Dendritic cell treated with granulocyte-macrophage colony-stimulating factor and Interleukin-4, amounts not matched to agents 40 ng/mL and 50 ng/mL, for 4 days (primary cell): ENCODE data around the gene SVOP.
"Not testable (repeated sequence)": the region's sequence is repeated elsewhere in the genome, so short reads cannot be mapped to it uniquely, and the experiment has no call there.

Experiments used
- H3K27ac Mint-ChIP-seq: one replicate; pipeline ENCODE4 v1.8.0; 2022; ENCODE audit warnings: mild to moderate bottlenecking, mixed read lengths
- H3K27me3 Mint-ChIP-seq: one replicate; pipeline ENCODE4 v1.8.0; 2022; ENCODE audit warnings: mild to moderate bottlenecking, mixed read lengths
- H3K36me3 Mint-ChIP-seq: one replicate; pipeline ENCODE4 v1.8.0; 2022; ENCODE audit warnings: low read depth, mixed read lengths
- H3K4me1 Mint-ChIP-seq: one replicate; pipeline ENCODE4 v1.8.0; 2022; ENCODE audit warnings: low read depth, mixed read lengths
- H3K4me3 Mint-ChIP-seq: one replicate; pipeline ENCODE4 v1.8.0; 2022; ENCODE audit warnings: mild to moderate bottlenecking, moderate library complexity, mixed read lengths
- H3K9me3 Mint-ChIP-seq: one replicate; pipeline ENCODE4 v1.8.0; 2022; ENCODE audit warnings: mixed read lengths
- intact Hi-C: fragments of 100-400 bp; cut with micrococcal nuclease; formaldehyde crosslinking; loops from one replicate; pipeline ENCODE4 v1.15.0; 2022

SVOP gene

DNA sequence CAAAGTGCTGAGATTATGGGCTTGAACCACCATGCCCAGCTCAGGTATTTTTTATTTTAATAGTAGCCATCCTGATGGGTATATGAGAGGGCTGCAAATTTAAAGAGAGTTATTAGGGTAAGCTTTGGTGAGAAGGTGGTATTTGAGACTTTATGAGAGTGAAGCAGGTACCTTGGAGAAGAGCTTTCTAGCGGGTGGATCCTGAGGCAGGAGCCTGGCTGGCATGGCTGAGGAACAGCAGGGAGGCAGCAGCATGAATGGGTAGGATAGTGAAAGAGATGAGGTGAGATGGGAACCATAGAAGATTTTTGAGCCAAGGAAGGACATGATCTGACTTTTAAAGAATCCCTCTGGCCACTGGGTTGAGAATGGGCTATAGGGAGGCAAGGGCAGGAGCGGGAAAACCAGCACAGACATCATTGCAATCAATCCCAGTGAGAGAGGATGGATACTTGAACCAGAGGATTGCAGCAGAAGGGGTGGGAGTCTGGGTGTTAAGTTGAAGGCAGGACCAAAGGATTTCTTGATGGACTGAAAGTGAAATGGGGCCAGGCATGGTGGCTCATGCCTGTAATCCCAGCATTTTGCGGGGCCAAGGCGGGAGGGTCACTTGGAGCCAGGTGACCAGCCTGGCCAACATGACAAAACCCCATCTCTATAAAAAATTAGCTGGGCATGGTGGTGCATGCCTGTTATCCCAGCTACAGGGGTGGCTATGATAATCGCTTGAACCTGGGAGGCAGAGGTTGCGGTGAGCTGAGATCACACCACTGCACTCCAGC lies 5.7 kb downstream of the SVOP start:
- intact Hi-C loops: no loop called here
- no peak overlapping the region for H3K27ac Mint-ChIP-seq
- H3K9me3 Mint-ChIP-seq: no peaks in the 10 kb centered on the region
- H3K27me3 Mint-ChIP-seq: peaks cover 23% of the 10 kb centered on the region
- H3K36me3 Mint-ChIP-seq: no peaks in the 10 kb centered on the region
- no peak overlapping the region for H3K4me3 Mint-ChIP-seq
- H3K4me1 Mint-ChIP-seq: no peaks in the 10 kb centered on the region

DNA sequence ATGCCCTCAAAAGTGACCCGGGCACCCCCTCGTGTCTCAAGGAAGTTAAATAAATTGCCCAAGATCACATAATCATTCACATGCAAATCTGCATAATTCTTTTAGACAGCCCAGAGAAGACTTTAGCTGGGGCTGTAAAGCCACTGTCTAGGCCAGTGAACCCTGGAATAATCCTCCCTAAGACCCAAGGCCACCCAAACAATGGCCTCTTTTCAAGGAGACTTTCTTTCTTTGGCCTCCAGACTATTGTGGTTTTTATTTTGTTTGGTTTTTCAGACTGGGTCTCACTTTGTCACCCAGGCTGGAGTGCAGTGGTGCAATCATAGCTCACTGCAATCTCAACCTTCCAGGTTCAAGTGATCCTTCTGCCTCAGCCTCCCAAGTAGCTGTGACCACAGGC lies 10.6 kb downstream of the SVOP start:
- Mint-ChIP-seq H3K36me3 (no peaks in the 10 kb centered on the region), H3K27ac (no peak overlapping the region), H3K9me3 (no peaks in the 10 kb centered on the region), H3K27me3 (peaks cover 19% of the 10 kb centered on the region), H3K4me3 (no peak overlapping the region), H3K4me1 (no peaks in the 10 kb centered on the region)
- intact Hi-C loops: no loop called here

DNA sequence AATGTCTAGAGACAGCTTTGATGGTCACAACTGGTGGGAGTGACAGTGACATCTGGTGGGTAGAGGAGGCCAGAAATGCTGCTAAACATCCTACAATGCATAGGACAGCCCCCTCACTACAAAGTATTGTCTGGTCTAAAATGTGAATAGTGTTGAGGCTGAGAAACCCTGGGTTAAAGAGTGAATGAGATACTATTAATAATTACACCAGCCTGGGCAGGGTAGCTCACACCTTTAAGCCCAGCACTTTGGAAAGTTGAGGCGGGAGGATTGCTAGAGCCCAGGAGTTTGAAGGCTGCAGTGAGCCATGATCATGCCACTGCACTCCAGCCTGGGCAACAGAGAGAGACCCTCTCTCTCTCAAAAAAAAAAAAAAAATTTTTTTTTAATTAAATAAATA lies 11.1 kb downstream of the SVOP start:
- intact Hi-C loops: no loop called here
- peaks cover 16% of the 10 kb centered on the region for H3K27me3 Mint-ChIP-seq
- H3K4me3 Mint-ChIP-seq: no peak overlapping the region
- no peaks in the 10 kb centered on the region for H3K4me1 Mint-ChIP-seq
- no peaks in the 10 kb centered on the region for H3K9me3 Mint-ChIP-seq
- no peaks in the 10 kb centered on the region for H3K36me3 Mint-ChIP-seq
- H3K27ac Mint-ChIP-seq: no peak overlapping the region

DNA sequence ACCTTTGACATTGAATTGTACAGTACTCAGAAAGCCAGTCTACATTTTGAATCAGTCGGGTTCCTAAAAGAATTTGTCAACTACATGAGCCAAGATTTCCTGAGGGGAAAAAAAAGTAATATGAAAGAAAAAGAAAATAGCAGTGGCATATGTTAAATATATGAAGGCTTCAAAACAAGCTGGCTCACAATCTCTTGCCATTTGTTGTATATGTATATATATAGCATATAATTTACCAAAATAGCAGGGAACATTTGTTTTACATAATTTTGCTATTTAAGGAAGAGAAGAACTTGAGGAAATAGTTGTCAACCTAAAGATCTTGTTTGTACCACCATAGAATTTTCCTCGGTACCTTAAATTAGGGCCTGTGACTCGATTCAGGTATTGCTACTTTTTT lies 16.9 kb downstream of the SVOP start:
- Mint-ChIP-seq H3K36me3 (no peaks in the 10 kb centered on the region), H3K4me1 (no peaks in the 10 kb centered on the region), H3K4me3 (no peak overlapping the region), H3K9me3 (no peaks in the 10 kb centered on the region), H3K27ac (no peak overlapping the region), H3K27me3 (peaks cover 8% of the 10 kb centered on the region)
- intact Hi-C loops: no loop called here

DNA sequence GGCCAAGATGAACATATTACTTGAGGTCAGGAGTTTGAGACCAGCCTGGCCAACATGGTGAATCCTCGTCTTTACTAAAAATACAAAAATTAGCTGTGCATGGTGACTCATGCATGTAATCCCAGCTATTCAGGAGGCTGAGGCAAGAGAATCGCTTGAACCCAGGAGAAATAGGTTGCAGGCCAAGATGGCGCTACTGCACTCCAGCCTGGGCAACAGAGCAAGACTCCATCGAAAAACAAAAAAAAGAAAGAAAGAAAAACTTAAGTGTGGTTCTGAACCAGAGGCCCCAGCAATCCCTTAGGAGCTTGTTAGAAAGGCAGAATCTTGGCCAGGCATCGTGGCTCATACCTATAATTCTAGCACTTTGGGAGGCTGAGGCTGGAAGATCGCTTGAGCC lies 24.5 kb downstream of the SVOP start:
- Mint-ChIP-seq H3K4me3 (no peak overlapping the region), H3K27me3 (peaks cover 7% of the 10 kb centered on the region)

DNA sequence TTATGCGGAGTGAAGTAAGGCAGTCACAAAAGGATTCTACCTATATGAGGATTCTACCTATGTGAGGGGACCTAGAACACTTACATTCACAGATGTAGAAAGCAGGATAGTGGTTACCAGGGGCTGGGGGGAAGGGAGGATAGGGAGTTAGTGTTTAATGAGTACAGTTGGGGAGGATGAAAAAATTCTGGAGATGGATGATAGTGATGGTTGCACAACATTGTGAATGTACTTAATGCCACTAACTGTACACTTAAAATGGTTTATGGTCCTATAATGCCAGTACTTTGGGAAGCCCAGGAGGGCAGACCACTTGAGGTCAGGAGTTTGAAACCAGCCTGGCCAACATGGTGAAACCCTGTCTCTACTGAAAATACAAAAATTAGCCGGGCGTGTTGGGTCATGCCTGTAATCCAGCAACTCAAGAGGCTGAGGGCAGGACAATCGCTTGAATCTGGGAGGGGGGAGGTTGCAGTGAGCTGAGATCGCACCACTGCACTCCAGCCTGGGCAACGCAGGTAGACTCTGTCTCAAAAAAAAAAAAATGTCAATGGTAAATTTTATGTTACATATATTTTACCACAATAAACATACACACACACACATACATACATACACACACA lies 25.4 kb downstream of the SVOP start:
- Mint-ChIP-seq H3K27ac (no peak overlapping the region), H3K27me3 (peaks cover 7% of the 10 kb centered on the region), H3K4me1 (no peaks in the 10 kb centered on the region), H3K9me3 (no peaks in the 10 kb centered on the region), H3K4me3 (no peak overlapping the region), H3K36me3 (no peaks in the 10 kb centered on the region)
- intact Hi-C loops: no loop called here

More for the DNA sequence above, 24.5 kb downstream of the SVOP start:
- Mint-ChIP-seq H3K4me1 (no peaks in the 10 kb centered on the region), H3K9me3 (no peaks in the 10 kb centered on the region), H3K36me3 (no peaks in the 10 kb centered on the region), H3K27ac (no peak overlapping the region)
- intact Hi-C loops: no loop called here

DNA sequence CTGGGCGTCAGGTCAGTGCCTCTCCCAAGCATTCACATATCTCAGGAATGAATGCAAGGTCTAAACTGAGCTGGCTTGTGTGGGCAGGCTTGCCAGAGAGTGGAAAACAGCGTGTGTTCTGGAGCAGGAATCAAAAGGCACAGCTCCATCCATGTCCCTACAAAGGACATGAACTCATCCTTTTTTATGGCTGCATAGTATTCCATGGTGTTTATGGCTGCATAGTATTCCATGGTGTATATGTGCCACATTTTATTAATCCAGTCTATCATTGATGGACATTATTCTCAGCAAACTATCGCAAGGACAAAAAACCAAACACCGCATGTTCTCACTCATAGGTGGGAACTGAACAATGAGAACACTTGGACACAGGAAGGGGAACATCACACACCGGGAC lies 30.8 kb downstream of the SVOP start:
- H3K36me3 Mint-ChIP-seq: not testable (repeated sequence)

DNA sequence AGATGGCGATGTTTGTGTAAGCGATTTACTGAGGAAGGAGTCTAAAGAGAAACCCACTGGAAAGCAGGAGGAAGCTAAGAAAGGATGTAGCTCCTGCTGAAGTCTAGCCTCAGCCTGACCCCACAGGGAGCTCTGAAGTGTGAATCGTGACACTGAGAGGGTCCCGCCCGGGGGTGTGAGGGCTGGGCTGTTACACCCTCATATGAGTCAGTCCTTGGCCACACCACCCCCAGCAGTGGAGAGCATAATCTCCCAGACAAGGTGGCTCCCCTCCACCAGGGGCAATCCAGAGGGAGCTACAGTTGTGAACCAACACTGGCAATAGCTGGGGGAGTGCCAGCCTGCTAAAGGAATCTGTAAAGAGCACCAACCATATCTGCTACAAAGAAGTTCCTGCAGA lies 31.5 kb downstream of the SVOP start:
- H3K4me3 Mint-ChIP-seq: no peak overlapping the region
- H3K27ac Mint-ChIP-seq: no peak overlapping the region
- no peaks in the 10 kb centered on the region for H3K4me1 Mint-ChIP-seq
- intact Hi-C loops: no loop called here
- H3K36me3 Mint-ChIP-seq: no peaks in the 10 kb centered on the region
- no peaks in the 10 kb centered on the region for H3K9me3 Mint-ChIP-seq
- peaks cover 14% of the 10 kb centered on the region for H3K27me3 Mint-ChIP-seq

More for the DNA sequence above, 30.8 kb downstream of the SVOP start:
- H3K27ac Mint-ChIP-seq, H3K4me1 Mint-ChIP-seq, H3K9me3 Mint-ChIP-seq, H3K4me3 Mint-ChIP-seq, intact Hi-C loops: not testable (repeated sequence)
- H3K27me3 Mint-ChIP-seq: peaks cover 14% of the 10 kb centered on the region

DNA sequence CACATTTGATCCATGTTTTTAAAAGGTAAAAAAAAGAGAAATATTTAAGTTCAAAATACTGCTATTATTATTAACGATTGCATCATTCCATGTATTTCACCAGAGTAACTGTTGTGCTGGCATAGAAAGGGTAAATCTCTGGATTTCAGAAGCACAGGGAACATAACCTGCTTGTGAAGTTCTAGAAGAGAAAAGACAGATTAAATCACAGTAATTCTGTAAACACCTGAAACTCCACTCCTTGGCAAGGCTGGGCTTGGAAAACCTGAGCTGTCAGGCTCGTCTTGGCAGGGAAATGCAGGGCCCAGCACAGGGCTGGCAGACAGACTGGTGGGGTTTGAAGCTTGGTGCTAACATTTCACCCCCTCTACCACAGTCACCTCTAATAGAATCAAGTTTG lies 35.1 kb downstream of the SVOP start:
- no peaks in the 10 kb centered on the region for H3K36me3 Mint-ChIP-seq
- peaks cover 14% of the 10 kb centered on the region for H3K27me3 Mint-ChIP-seq
- H3K9me3 Mint-ChIP-seq: no peaks in the 10 kb centered on the region
- H3K27ac Mint-ChIP-seq: no peak overlapping the region
- intact Hi-C loops: no loop called here
- H3K4me3 Mint-ChIP-seq: no peak overlapping the region
- H3K4me1 Mint-ChIP-seq: no peaks in the 10 kb centered on the region

DNA sequence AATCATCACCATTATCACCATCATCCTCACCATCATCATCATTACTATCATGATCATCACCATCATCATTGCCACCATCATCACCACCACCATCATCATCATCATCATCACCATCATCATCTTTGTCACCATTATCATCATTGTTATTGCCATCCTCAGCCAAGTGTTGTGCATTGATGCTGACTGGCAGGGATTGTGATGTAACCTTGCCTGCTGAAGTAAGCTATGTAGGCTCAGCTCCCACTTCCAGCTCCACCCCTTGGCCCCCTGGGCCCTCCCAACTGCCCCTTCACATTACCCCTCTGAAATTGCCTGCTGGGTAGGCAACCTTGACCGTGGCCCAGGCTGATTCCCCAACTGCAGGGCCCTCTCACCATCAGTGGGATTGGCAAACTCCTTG lies 37.6 kb downstream of the SVOP start:
- intact Hi-C loops: no loop called here
- Mint-ChIP-seq H3K9me3 (no peaks in the 10 kb centered on the region), H3K27me3 (peaks cover 2% of the 10 kb centered on the region), H3K4me1 (no peaks in the 10 kb centered on the region), H3K27ac (no peak overlapping the region), H3K4me3 (no peak overlapping the region), H3K36me3 (no peaks in the 10 kb centered on the region)

DNA sequence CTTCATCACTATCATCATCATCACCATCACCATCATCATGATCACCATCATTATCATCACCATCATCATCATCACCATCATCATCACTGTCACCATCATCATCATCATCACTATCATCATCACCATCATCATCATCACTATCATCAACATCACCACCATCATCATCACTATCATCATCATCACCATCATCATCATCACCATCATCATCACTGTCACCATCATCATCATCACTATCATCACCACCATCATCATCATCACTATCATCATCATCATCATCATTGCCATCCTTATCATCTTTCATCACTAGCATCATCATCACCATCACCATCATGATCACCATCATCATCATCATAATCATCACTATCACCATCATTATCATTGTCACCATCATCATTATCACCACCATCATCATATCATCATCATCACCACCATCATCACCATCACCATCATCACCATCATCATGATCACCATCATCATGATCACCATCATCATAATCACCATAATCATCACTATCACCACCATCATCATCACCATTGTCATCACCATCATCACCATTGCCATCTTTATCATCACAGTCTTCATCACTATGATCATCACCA lies 38.1 kb downstream of the SVOP start:
- peaks cover 2% of the 10 kb centered on the region for H3K27me3 Mint-ChIP-seq
- H3K36me3 Mint-ChIP-seq: no peaks in the 10 kb centered on the region
- no peaks in the 10 kb centered on the region for H3K4me1 Mint-ChIP-seq
- intact Hi-C loops: no loop called here
- H3K4me3 Mint-ChIP-seq: no peak overlapping the region
- H3K9me3 Mint-ChIP-seq: no peaks in the 10 kb centered on the region
- no peak overlapping the region for H3K27ac Mint-ChIP-seq

DNA sequence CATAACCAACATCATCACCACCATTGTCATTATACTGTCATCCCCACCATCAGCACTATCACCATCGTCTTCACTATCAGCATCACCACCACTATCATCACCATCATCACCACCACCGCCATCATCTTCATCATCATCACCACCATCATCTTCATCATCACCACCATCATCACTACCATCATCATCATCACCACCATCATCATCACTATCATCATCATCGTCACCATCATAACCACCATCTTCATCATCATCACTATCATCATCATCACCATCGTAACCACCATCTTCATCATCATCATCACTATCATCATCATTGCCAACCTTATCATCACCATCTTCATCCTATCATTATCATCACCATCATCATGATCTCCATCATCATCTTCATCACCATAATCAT lies 39.0 kb downstream of the SVOP start:
- Mint-ChIP-seq H3K27me3 (peaks cover 8% of the 10 kb centered on the region), H3K9me3 (no peaks in the 10 kb centered on the region), H3K36me3 (no peaks in the 10 kb centered on the region), H3K4me1 (no peaks in the 10 kb centered on the region), H3K27ac (no peak overlapping the region), H3K4me3 (no peak overlapping the region)
- intact Hi-C loops: no loop called here

DNA sequence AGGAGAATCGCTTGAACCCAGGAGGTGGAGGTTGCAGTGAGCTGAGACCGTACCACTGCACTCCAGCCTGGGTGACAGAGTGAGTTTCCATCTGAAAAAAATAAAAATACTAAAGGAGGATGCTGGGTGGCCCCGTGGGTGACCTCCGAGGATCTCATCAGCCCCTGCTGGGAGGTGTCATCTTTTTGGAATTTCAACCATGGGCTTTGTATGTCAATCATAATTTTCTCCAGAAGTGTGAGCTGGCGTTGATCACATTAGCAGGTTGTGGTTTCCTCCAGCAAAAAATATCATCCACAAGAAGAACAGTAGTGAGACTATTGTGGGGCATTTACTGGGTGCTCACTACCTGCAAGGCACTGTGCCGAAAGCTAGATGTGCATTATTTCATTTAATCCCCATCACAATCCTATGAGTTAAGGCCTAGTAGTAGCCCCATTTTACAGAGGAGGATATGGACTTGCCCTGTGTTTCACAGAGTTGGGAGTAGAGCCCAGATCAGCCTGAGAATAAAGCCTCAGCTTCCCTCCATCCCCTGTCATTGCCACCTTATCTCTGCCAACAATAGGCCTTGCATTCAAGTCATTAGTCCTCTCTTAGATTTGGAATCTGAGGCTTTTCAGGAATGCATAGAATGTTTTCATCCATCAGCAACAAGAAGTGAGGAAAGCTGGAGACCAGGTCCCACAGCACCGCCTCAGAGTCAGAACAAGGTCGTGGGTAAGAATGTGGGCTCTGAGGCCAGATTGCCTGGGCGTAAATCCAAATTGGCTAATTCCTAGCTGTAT lies 39.8 kb downstream of the SVOP start:
- H3K36me3 Mint-ChIP-seq: no peaks in the 10 kb centered on the region
- H3K4me1 Mint-ChIP-seq: no peaks in the 10 kb centered on the region
- peaks cover 11% of the 10 kb centered on the region for H3K27me3 Mint-ChIP-seq
- H3K9me3 Mint-ChIP-seq: no peaks in the 10 kb centered on the region
- intact Hi-C loops: no loop called here
- H3K4me3 Mint-ChIP-seq: no peak overlapping the region
- H3K27ac Mint-ChIP-seq: no peak overlapping the region

DNA sequence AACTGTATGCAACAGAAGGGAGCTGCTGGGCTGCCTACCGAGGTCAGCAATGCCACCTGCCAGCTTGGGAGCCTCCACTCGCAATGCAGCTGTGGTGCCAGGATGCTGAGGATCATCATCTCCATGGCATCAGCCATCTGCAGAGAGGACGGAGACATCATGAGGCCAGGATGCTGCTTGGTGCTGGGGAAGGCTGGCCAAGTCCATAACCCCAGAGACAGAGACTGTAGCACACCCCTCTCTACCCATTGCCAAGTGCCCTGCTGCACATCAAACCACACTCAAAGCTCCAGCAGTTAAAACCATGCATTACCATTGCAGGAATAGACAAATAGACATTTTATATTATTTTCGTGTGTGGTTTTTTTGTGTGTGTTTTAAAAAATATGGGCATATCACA lies 43.5 kb downstream of the SVOP start:
- intact Hi-C loops: no loop called here
- H3K27ac Mint-ChIP-seq: no peak overlapping the region
- no peak overlapping the region for H3K4me3 Mint-ChIP-seq
- H3K9me3 Mint-ChIP-seq: no peaks in the 10 kb centered on the region
- H3K4me1 Mint-ChIP-seq: peaks cover 5% of the 10 kb centered on the region
- no peaks in the 10 kb centered on the region for H3K36me3 Mint-ChIP-seq
- H3K27me3 Mint-ChIP-seq: peaks cover 12% of the 10 kb centered on the region
